IMR-90 (cell line): ENCODE results near the gene SDHAF1. TPM values are rescaled to one million over a fixed set of nuclear protein-coding genes. Genes with fewer than 3 reads are reported as not detected.

ENCODE experiments used
- ATAC-seq: fragments of 200-7000 bp; cut with Tn5 transposase; 2 replicates; pipeline ENCODE4 v1.9.1; 2020; ENCODE audit warnings: low read depth, mild to moderate bottlenecking, moderate library complexity
- BruUV-seq: library from RNA; stranded (reverse); fragments of 400-500 nt; replicated peaks from 2 replicates; lab custom pipeline; 2021; lab: Mats Ljungman, UMichigan
- CTCF ChIA-PET: fragments of 300-600 bp; formaldehyde crosslinking; extraction: SDS; loops from one replicate; lab custom pipeline; 2021; ENCODE audit warnings: antibody characterized with exemption; lab: Yijun Ruan, JAX
- POLR2A ChIA-PET: fragments of 300-600 bp; sonication (Branson Sonifier 250); formaldehyde crosslinking; loops from one replicate; lab custom pipeline; 2022; ENCODE audit warnings: antibody characterized with exemption; ENCODE audit not compliant: unreplicated experiment; lab: Charles Lee
- DNase-seq: peaks from one replicate; pipeline ENCODE4 v3.0.0; 2013
- H2AFZ ChIP-seq: replicated peaks from 2 replicates; pipeline ENCODE3; 2013; ENCODE audit warnings: low read length, mild to moderate bottlenecking; ENCODE audit not compliant: poor library complexity
- H2AK5ac ChIP-seq: 2 replicates; pipeline ENCODE4 v1.6.1; 2013; ENCODE audit warnings: low read depth, low read length, inconsistent platforms
- H2AK9ac ChIP-seq: replicated peaks from 2 replicates; pipeline ENCODE3; 2013; ENCODE audit warnings: mild to moderate bottlenecking, low read depth, low read length, moderate library complexity; ENCODE audit not compliant: poor library complexity
- H2BK120ac ChIP-seq: 2 replicates; pipeline ENCODE4 v1.6.1; 2013; ENCODE audit warnings: low read depth, low read length, inconsistent platforms
- H2BK15ac ChIP-seq: 3 replicates; pipeline ENCODE4 v1.6.1; 2013; ENCODE audit warnings: low read depth, low read length, inconsistent platforms
- H2BK20ac ChIP-seq: 2 replicates; pipeline ENCODE4 v1.6.1; 2013; ENCODE audit warnings: low read depth, mild to moderate bottlenecking, inconsistent platforms, low read length, moderate library complexity
- H2BK5ac ChIP-seq: 2 replicates; pipeline ENCODE4 v1.6.1; 2013; ENCODE audit warnings: mild to moderate bottlenecking, low read depth, low read length, inconsistent platforms; ENCODE audit not compliant: poor library complexity, severe bottlenecking
- H3K14ac ChIP-seq: replicated peaks from 2 replicates; pipeline ENCODE4 v1.6.1; 2013; ENCODE audit warnings: low read depth, low read length, inconsistent platforms
- H3K18ac ChIP-seq: 2 replicates; pipeline ENCODE4 v1.6.1; 2013; ENCODE audit warnings: low read depth, low read length, control low read depth
- H3K23ac ChIP-seq: 2 replicates; pipeline ENCODE4 v1.6.1; 2013; ENCODE audit warnings: low read depth, low read length, inconsistent platforms
- H3K27ac ChIP-seq: 2 replicates; pipeline ENCODE4 v1.5.1; 2013; ENCODE audit warnings: mild to moderate bottlenecking, control low read depth, low read length; ENCODE audit not compliant: insufficient read depth
- H3K27me3 ChIP-seq: 2 replicates; pipeline ENCODE4 v1.6.1; 2013; ENCODE audit warnings: low read length; ENCODE audit not compliant: control insufficient read depth, insufficient read depth
- H3K36me3 ChIP-seq: 2 replicates; pipeline ENCODE4 v1.6.1; 2013; ENCODE audit warnings: low read length, mixed read lengths; ENCODE audit not compliant: control insufficient read depth, insufficient read depth
- H3K4ac ChIP-seq: 2 replicates; pipeline ENCODE4 v1.6.1; 2013; ENCODE audit warnings: low read depth, low read length, inconsistent platforms
- H3K4me1 ChIP-seq: 2 replicates; pipeline ENCODE4 v1.6.1; 2013; ENCODE audit warnings: low read length, mixed read lengths; ENCODE audit not compliant: control insufficient read depth, insufficient read depth
- H3K4me2 ChIP-seq: 2 replicates; pipeline ENCODE4 v1.6.1; 2013; ENCODE audit warnings: low read depth, mild to moderate bottlenecking, control low read depth, low read length, moderate library complexity
- H3K4me3 ChIP-seq: 2 replicates; pipeline ENCODE4 v1.5.1; 2013; ENCODE audit warnings: low read depth, mild to moderate bottlenecking, control low read depth, low read length, moderate library complexity; ENCODE audit not compliant: insufficient read depth
- H3K56ac ChIP-seq: 2 replicates; pipeline ENCODE4 v1.6.1; 2013; ENCODE audit warnings: low read length, inconsistent platforms; ENCODE audit not compliant: insufficient read depth; ENCODE audit errors: extremely low read depth
- H3K79me1 ChIP-seq, 2 experiments: 2 replicates each; pipeline ENCODE4 v1.6.1; 2013; ENCODE audit warnings: low read length in 2 of 2, inconsistent platforms in 1 of 2, low read depth in 1 of 2
- H3K9ac ChIP-seq: 2 replicates; pipeline ENCODE4 v1.6.1; 2013; ENCODE audit warnings: low read depth, low read length, control low read depth
- H3K9me1 ChIP-seq: 2 replicates; pipeline ENCODE4 v1.6.1; 2013; ENCODE audit warnings: low read length, inconsistent platforms; ENCODE audit not compliant: insufficient read depth
- H3K9me3 ChIP-seq: 2 replicates; pipeline ENCODE4 v1.6.1; 2013; ENCODE audit warnings: low read length; ENCODE audit not compliant: control insufficient read depth, insufficient read depth
- H4K20me1 ChIP-seq: 2 replicates; pipeline ENCODE4 v1.6.1; 2013; ENCODE audit warnings: low read length, inconsistent platforms; ENCODE audit not compliant: insufficient read depth
- H4K5ac ChIP-seq: 2 replicates; pipeline ENCODE4 v1.6.1; 2013; ENCODE audit warnings: mild to moderate bottlenecking, low read depth, low read length, control low read depth
- H4K8ac ChIP-seq, 2 experiments: 2 replicates each; pipeline ENCODE4 v1.6.1; 2013; ENCODE audit warnings: low read depth in 2 of 2, low read length in 2 of 2, control low read depth in 1 of 2, inconsistent platforms in 1 of 2
- H4K91ac ChIP-seq: 2 replicates; pipeline ENCODE4 v1.6.1; 2013; ENCODE audit warnings: low read depth, low read length, inconsistent platforms; ENCODE audit not compliant: insufficient read depth
- BHLHE40 ChIP-seq: fragments of 150-350 bp; IDR thresholded peaks from 2 replicates; pipeline ENCODE4 v1.6.1; 2016; ENCODE audit warnings: mild to moderate bottlenecking, low read depth, low read length
- CEBPB ChIP-seq: IDR thresholded peaks from 2 replicates; pipeline ENCODE4 v1.6.1; 2012; ENCODE audit warnings: low read depth, low read length, improper control_type of control experiment
- CHD1 ChIP-seq: IDR thresholded peaks from 2 replicates; pipeline ENCODE4 v1.6.1; 2012; ENCODE audit warnings: low read depth, low read length, improper control_type of control experiment
- ELK1 ChIP-seq: fragments of 150-350 bp; IDR thresholded peaks from 2 replicates; pipeline ENCODE4 v1.6.1; 2016; ENCODE audit warnings: low read depth, mild to moderate bottlenecking, low read length, moderate library complexity, borderline replicate concordance
- MAFK ChIP-seq: IDR thresholded peaks from 2 replicates; pipeline ENCODE4 v1.6.1; 2012; ENCODE audit warnings: low read depth, low read length, improper control_type of control experiment
- MAZ ChIP-seq: IDR thresholded peaks from 2 replicates; pipeline ENCODE4 v1.6.1; 2012; ENCODE audit warnings: low read depth, mild to moderate bottlenecking, low read length, improper control_type of control experiment, moderate library complexity, borderline replicate concordance
- MXI1 ChIP-seq: IDR thresholded peaks from 2 replicates; pipeline ENCODE4 v1.6.1; 2012; ENCODE audit warnings: low read depth, mild to moderate bottlenecking, low read length, moderate library complexity, borderline replicate concordance
- RAD21 ChIP-seq: IDR thresholded peaks from 2 replicates; pipeline ENCODE4 v1.6.1; 2012; ENCODE audit warnings: low read length, improper control_type of control experiment
- RCOR1 ChIP-seq: IDR thresholded peaks from 2 replicates; pipeline ENCODE4 v1.6.1; 2012; ENCODE audit warnings: mild to moderate bottlenecking, low read length, improper control_type of control experiment; ENCODE audit not compliant: insufficient replicate concordance
- RFX5 ChIP-seq: IDR thresholded peaks from 2 replicates; pipeline ENCODE4 v1.8.0; 2012; ENCODE audit warnings: low read depth, mild to moderate bottlenecking, low read length, moderate library complexity
- SMC3 ChIP-seq: fragments of 150-350 bp; IDR thresholded peaks from 2 replicates; pipeline ENCODE4 v1.6.1; 2016; ENCODE audit warnings: low read depth, mild to moderate bottlenecking, antibody characterized with exemption, low read length, moderate library complexity
- USF2 ChIP-seq: fragments of 150-350 bp; IDR thresholded peaks from 2 replicates; pipeline ENCODE4 v1.6.1; 2017; ENCODE audit warnings: mild to moderate bottlenecking, antibody characterized with exemption, low read length, low read depth
- WGBS, 2 experiments: methylation state at CpG; one replicate each; pipeline versions ENCODE4 v1.1.5 to v1.1.7; 2013; ENCODE audit warnings: missing lambda C conversion rate in 2 of 2; ENCODE audit not compliant: insufficient read length in 1 of 2; ENCODE audit errors: extremely low coverage in 2 of 2; 5-methylcytosine and 5-hydroxymethylcytosine counted together
- dilution Hi-C: fragments of 300-500 bp; cut with HindIII; formaldehyde crosslinking; loops from one replicate; pipeline ENCODE4 v1.14.3; 2018; ENCODE audit warnings: low sequenced_read_pairs; ENCODE audit not compliant: unreplicated experiment
- in situ Hi-C: fragments of 300-500 bp; cut with MboI; formaldehyde crosslinking; loops from 3 replicates; pipeline ENCODE4 v1.14.3; 2019; ENCODE audit warnings: low sequenced_read_pairs, inconsistent platforms, mixed read lengths
- intact Hi-C: fragments of 100-400 bp; cut with micrococcal nuclease; formaldehyde crosslinking; loops from 2 replicates; pipeline ENCODE4 v1.10.0; 2022
- polyA plus RNA-seq, 3 experiments: library from polyadenylated mRNA; depleted of rRNA; stranded (reverse); fragments of >200 nt; gene quantifications; 2 replicates each; pipeline ENCODE4 v1.2.3, GENCODE V29; 2012; ENCODE audit warnings: low replicate concordance in 1 of 3
- total RNA-seq: library from RNA; depleted of rRNA; stranded (reverse); fragments of >200 nt; gene quantifications from 2 replicates; pipeline ENCODE4 v1.2.3, GENCODE V29; 2012

The SDHAF1 gene
- total and polyA plus RNA-seq, 2 of the 4 experiments (the other 2 are of a cell fraction): 4.8 to 9.9 TPM

DNA sequence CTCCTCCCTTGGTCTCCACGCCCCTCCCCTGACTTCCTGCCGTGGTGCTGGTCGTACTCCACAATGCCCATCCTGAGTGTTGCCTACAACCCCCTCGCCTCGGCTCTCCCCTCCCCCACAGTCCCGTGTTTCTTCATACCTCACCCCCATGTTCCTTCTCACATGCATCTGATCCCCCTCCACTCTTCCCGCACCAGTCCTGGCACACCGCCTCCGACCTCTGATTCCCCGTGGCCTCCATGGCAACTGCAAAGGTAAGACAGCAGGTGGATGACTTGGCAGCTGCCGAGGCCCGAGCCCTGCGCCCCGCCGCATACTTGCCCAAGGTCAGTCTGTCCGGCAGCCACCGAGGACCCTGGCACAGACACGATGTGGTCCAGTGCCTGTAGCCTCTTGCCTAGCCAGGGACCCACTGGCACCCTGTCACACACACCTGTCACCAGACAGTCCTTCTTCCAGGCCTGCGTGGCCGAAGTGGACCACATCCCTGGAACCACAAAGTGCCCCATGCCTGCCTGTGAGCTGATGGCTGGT is 16.1 kb upstream of the SDHAF1 start:
- H3K56ac ChIP-seq: no peak overlapping the region
- H3K4me3 ChIP-seq: no peak overlapping the region
- BruUV-seq: no TSS peak
- DNase-seq: no peak
- H3K27me3 ChIP-seq: peaks cover 17% of the 10 kb centered on the region
- no peaks in the 10 kb centered on the region for H3K36me3 ChIP-seq
- H2BK20ac ChIP-seq: no peak overlapping the region
- H2BK15ac ChIP-seq: no peak overlapping the region
- no peak overlapping the region for H4K8ac ChIP-seq
- no peak overlapping the region for H3K4me2 ChIP-seq
- H3K23ac ChIP-seq: no peak overlapping the region
- no peak overlapping the region for H3K14ac ChIP-seq
- no peak overlapping the region for H3K27ac ChIP-seq
- no peak overlapping the region for H4K91ac ChIP-seq
- H4K5ac ChIP-seq: no peak overlapping the region
- intact Hi-C loops: no loop called here
- ChIA-PET POLR2A (no interaction called here), CTCF (no interaction called here)
- dilution Hi-C loops: no loop called here
- no peak for TF ChIP-seq CEBPB
- no peak for TF ChIP-seq SMC3
- TF ChIP-seq RFX5: no peak
- no peak for TF ChIP-seq ELK1
- TF ChIP-seq USF2: no peak
- TF ChIP-seq CHD1: no peak
- TF ChIP-seq RAD21: no peak
- no peak for TF ChIP-seq MAFK
- no peak for TF ChIP-seq MXI1
- TF ChIP-seq MAZ: no peak
- no peak for TF ChIP-seq BHLHE40
- no peak for TF ChIP-seq RCOR1
- no peak overlapping the region for H3K9ac ChIP-seq
- no peak overlapping the region for H2AK9ac ChIP-seq
- H3K9me1 ChIP-seq: no peaks in the 10 kb centered on the region
- H4K20me1 ChIP-seq: no peaks in the 10 kb centered on the region
- in situ Hi-C loops: no loop called here
- no peaks in the 10 kb centered on the region for H3K9me3 ChIP-seq
- no peak overlapping the region for H2BK120ac ChIP-seq
- no peaks in the 10 kb centered on the region for H3K4me1 ChIP-seq
- no peak overlapping the region for H2AK5ac ChIP-seq
- H3K79me1 ChIP-seq: no peaks in the 10 kb centered on the region
- H2BK5ac ChIP-seq: no peak overlapping the region
- 47% methylated on average over 16 of the region's 20 CpGs; no CpG with 5 or more reads in 1 of the 2 experiments for WGBS, 2 experiments
- H2AFZ ChIP-seq: no peak overlapping the region
- no peak overlapping the region for H3K18ac ChIP-seq
- no peak overlapping the region for H3K4ac ChIP-seq
- no peak for ATAC-seq
